HepG2 (cell line): ENCODE results near the gene POC1B. TPM values are rescaled to one million over a fixed set of nuclear protein-coding genes. Genes with fewer than 3 reads are reported as not detected.
A peak's percentile ranks its signal among the peaks of the same experiment; 100 is the strongest.

Experiments used
- ARHGAP35 ChIP-seq: sonication (generic); formaldehyde crosslinking; IDR thresholded peaks from 2 replicates; pipeline ENCODE4 v1.9.0; 2022; ENCODE audit warnings: mild to moderate bottlenecking, inconsistent platforms, moderate library complexity, missing genetic modification reagents, borderline replicate concordance
- FOXA1 ChIP-seq, 2 experiments: fragments of 450-650 bp in 1 of 2; sonication (generic) in 1 of 2; formaldehyde crosslinking in 1 of 2; IDR thresholded peaks; 2 replicates each; pipeline versions ENCODE4 v1.4.0 to v1.6.1; 2016 to 2020; ENCODE audit warnings: missing genetic modification reagents in 1 of 2
- FOXP1 ChIP-seq, 2 experiments: fragments of 450-650 bp in 1 of 2; IDR thresholded peaks; 2 replicates each; pipeline ENCODE4 v1.6.1; 2017 to 2018; ENCODE audit warnings: antibody characterized with exemption in 1 of 2
- HNF4G ChIP-seq, 2 experiments: sonication (generic) in 1 of 2; formaldehyde crosslinking in 1 of 2; IDR thresholded peaks; 2 replicates each; pipeline versions ENCODE4 v1.4.0 to v1.6.1; 2011 to 2020; ENCODE audit warnings: borderline replicate concordance in 2 of 2, low read depth in 2 of 2, mild to moderate bottlenecking in 2 of 2, low read length in 1 of 2, missing genetic modification reagents in 1 of 2, moderate library complexity in 1 of 2
- MIXL1 ChIP-seq: IDR thresholded peaks from 2 replicates; pipeline ENCODE4 v1.6.1; 2016
- MTF1 ChIP-seq: sonication (generic); formaldehyde crosslinking; IDR thresholded peaks from 2 replicates; pipeline ENCODE4 v1.5.0; 2020; ENCODE audit warnings: missing genetic modification reagents
- NFKBIZ ChIP-seq: IDR thresholded peaks from 2 replicates; pipeline ENCODE4 v1.6.1; 2018; ENCODE audit warnings: missing genetic modification reagents, missing compliant biosample characterization
- SMARCC2 ChIP-seq: fragments of 450-650 bp; IDR thresholded peaks from 2 replicates; pipeline ENCODE4 v1.6.1; 2017; ENCODE audit warnings: antibody characterized with exemption, mild to moderate bottlenecking
- SNAI1 ChIP-seq: sonication (generic); formaldehyde crosslinking; IDR thresholded peaks from 2 replicates; pipeline ENCODE4 v1.5.0; 2020; ENCODE audit warnings: mild to moderate bottlenecking, missing genetic modification reagents, borderline replicate concordance
- SP5 ChIP-seq: IDR thresholded peaks from 2 replicates; pipeline ENCODE4 v1.6.1; 2016; ENCODE audit warnings: low read depth, borderline replicate concordance
- ZFP1 ChIP-seq: IDR thresholded peaks from 2 replicates; pipeline ENCODE4 v1.6.1; 2016
- ZIK1 ChIP-seq: sonication (generic); formaldehyde crosslinking; IDR thresholded peaks from 2 replicates; pipeline ENCODE4 v1.5.0; 2020; ENCODE audit warnings: mild to moderate bottlenecking, low read depth, missing genetic modification reagents, borderline replicate concordance
- ZNF333 ChIP-seq: sonication (generic); formaldehyde crosslinking; IDR thresholded peaks from 2 replicates; pipeline ENCODE4 v1.4.0; 2020; ENCODE audit warnings: mild to moderate bottlenecking, missing genetic modification reagents, borderline replicate concordance
- ZNF354B ChIP-seq: sonication (generic); formaldehyde crosslinking; IDR thresholded peaks from 2 replicates; pipeline ENCODE4 v1.8.0; 2022; ENCODE audit warnings: mild to moderate bottlenecking, missing genetic modification reagents
- ZNF879 ChIP-seq: sonication (generic); formaldehyde crosslinking; IDR thresholded peaks from 2 replicates; pipeline ENCODE4 v1.8.1; 2023; ENCODE audit warnings: missing genetic modification reagents
- polyA plus RNA-seq, 8 experiments: library from polyadenylated mRNA; depleted of rRNA in 3 of 8; stranded (reverse) in 7 of 8; unstranded in 1 of 8; fragments of >200 nt; fragmentation: Illumina TruSeq in 4 of 8; extraction: Trizol in 4 of 8; gene quantifications; 2 replicates each; pipeline versions ENCODE4 v1.2.1 to v1.2.3, GENCODE V29; 2011 to 2016; ENCODE audit warnings: low read depth in 4 of 8, missing spikeins in 1 of 8, mixed read lengths in 1 of 8; ENCODE audit not compliant: insufficient read depth in 1 of 8
- total RNA-seq, 5 experiments: library from RNA; depleted of rRNA; stranded (reverse); fragments of >200 nt; fragmentation: Illumina TruSeq; extraction: Trizol; gene quantifications; 2 replicates each; pipeline ENCODE4 v1.2.3, GENCODE V29; 2016; ENCODE audit warnings: low read depth in 1 of 5
- TF ChIP-seq, protein P1 (sequence below): IDR thresholded peaks from 2 replicates; pipeline ENCODE4 v1.6.1; 2012; ENCODE audit warnings: low read depth, low read length, improper control_type of control experiment
- TF ChIP-seq, protein P2 (sequence below): sonication (generic); formaldehyde crosslinking; conservative IDR thresholded peaks from 2 replicates; pipeline ENCODE4 v1.8.0; 2022; ENCODE audit warnings: mild to moderate bottlenecking, moderate library complexity, missing genetic modification reagents
- TF ChIP-seq, protein P3 (sequence below): sonication (generic); formaldehyde crosslinking; IDR thresholded peaks from 2 replicates; pipeline ENCODE4 v1.4.0; 2020; ENCODE audit warnings: missing genetic modification reagents, mild to moderate bottlenecking, borderline replicate concordance
- TF ChIP-seq, protein P4 (sequence below): sonication (generic); formaldehyde crosslinking; IDR thresholded peaks from 2 replicates; pipeline ENCODE4 v1.5.1; 2020; ENCODE audit warnings: mild to moderate bottlenecking, moderate library complexity, missing genetic modification reagents
- TF ChIP-seq, protein P5 (sequence below): IDR thresholded peaks from 2 replicates; pipeline ENCODE4 v1.6.1; 2016; ENCODE audit warnings: missing genetic modification reagents, missing compliant biosample characterization
- TF ChIP-seq, protein P6 (sequence below): sonication (generic); formaldehyde crosslinking; IDR thresholded peaks from 2 replicates; pipeline ENCODE4 v1.5.0; 2020; ENCODE audit warnings: missing genetic modification reagents

Gene POC1B
- total and polyA plus RNA-seq, 2 of the 13 experiments (the other 11 are each of a cell fraction or from before 2014, with no cell fraction given), result 9.3 to 11.0 TPM

DNA sequence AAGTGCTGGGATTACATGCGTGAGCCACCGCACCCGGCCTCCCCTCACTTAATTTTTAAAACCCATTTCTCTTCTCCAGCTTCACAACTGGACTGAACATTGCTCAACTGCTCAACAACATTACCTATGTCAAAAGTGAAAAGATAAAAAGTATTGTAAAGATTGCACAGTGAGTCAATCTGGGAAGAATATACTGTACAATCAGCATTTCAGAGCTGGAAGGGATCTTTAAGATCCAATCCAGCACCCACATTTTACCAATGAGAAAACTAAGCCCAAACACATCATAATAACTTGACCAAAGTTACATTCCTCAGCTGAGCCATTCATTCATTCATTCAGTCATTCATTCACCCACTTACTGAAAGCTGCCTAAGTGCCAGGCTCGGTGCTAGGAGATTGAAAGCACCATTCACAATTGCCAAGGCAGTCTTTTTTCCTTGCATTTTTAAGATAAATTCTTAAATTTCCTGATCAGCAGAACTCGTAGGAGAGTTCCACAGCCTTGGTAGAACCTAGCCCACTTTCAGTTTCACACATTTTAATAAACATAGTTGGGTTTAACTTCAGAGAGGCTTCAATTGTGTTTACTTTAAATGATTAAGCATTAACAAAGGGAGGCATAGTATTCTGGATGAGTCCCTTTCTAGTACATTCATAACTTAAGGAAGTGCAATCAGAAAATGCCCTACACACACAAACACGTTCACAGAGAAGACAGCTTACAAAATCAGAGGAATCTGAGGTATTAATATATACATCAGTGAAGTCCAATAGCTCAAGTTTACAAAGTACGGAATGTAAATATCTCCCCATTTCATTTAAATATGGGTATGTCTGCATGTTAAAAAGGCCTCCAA is 4.3 kb downstream of the POC1B start (continued):
- TF ChIP-seq MTF1 (CRISPR knock-in tag), result no peak
- TF ChIP-seq, protein P1, sequence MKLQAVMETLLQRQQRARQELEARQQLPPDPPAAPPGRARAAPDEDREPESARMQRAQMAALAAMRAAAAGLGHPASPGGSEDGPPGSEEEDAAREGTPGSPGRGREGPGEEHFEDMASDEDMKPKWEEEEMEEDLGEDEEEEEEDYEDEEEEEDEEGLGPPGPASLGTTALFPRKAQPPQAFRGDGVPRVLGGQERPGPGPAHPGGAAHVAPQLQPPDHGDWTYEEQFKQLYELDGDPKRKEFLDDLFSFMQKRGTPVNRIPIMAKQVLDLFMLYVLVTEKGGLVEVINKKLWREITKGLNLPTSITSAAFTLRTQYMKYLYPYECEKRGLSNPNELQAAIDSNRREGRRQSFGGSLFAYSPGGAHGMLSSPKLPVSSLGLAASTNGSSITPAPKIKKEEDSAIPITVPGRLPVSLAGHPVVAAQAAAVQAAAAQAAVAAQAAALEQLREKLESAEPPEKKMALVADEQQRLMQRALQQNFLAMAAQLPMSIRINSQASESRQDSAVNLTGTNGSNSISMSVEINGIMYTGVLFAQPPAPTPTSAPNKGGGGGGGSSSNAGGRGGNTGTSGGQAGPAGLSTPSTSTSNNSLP, result peak; percentile 79
- TF ChIP-seq MIXL1 (CRISPR knock-in tag), result 0 out of 2 replicates have a peak, but pooled peaks have one; percentile 15
- no peak for TF ChIP-seq ZNF354B (CRISPR knock-in tag)
- no peak for TF ChIP-seq ZIK1 (CRISPR knock-in tag)
- no peak for TF ChIP-seq ARHGAP35 (CRISPR knock-in tag)
- no peak for TF ChIP-seq FOXP1 (IDR thresholded peaks at IDR 0.05)
- no peak for TF ChIP-seq FOXP1 (CRISPR knock-in tag; IDR thresholded peaks at IDR 0.05)
- TF ChIP-seq, protein P2, sequence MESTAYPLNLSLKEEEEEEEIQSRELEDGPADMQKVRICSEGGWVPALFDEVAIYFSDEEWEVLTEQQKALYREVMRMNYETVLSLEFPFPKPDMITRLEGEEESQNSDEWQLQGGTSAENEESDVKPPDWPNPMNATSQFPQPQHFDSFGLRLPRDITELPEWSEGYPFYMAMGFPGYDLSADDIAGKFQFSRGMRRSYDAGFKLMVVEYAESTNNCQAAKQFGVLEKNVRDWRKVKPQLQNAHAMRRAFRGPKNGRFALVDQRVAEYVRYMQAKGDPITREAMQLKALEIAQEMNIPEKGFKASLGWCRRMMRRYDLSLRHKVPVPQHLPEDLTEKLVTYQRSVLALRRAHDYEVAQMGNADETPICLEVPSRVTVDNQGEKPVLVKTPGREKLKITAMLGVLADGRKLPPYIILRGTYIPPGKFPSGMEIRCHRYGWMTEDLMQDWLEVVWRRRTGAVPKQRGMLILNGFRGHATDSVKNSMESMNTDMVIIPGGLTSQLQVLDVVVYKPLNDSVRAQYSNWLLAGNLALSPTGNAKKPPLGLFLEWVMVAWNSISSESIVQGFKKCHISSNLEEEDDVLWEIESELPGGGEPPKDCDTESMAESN (CRISPR knock-in tag), result no peak
- no peak for TF ChIP-seq ZFP1
- peak; percentile 89 for TF ChIP-seq FOXA1 (IDR thresholded peaks at IDR 0.05)
- peak; percentile 62 for TF ChIP-seq FOXA1 (CRISPR knock-in tag; IDR thresholded peaks at IDR 0.05)
- TF ChIP-seq, protein P3, sequence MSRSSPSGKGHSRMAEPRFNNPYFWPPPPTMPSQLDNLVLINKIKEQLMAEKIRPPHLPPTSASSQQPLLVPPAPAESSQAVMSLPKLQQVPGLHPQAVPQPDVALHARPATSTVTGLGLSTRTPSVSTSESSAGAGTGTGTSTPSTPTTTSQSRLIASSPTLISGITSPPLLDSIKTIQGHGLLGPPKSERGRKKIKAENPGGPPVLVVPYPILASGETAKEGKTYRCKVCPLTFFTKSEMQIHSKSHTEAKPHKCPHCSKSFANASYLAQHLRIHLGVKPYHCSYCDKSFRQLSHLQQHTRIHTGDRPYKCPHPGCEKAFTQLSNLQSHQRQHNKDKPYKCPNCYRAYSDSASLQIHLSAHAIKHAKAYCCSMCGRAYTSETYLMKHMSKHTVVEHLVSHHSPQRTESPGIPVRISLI, result no peak
- TF ChIP-seq ZNF879, result no peak
- no peak for TF ChIP-seq SMARCC2
- TF ChIP-seq SP5, result no peak
- TF ChIP-seq, protein P4, sequence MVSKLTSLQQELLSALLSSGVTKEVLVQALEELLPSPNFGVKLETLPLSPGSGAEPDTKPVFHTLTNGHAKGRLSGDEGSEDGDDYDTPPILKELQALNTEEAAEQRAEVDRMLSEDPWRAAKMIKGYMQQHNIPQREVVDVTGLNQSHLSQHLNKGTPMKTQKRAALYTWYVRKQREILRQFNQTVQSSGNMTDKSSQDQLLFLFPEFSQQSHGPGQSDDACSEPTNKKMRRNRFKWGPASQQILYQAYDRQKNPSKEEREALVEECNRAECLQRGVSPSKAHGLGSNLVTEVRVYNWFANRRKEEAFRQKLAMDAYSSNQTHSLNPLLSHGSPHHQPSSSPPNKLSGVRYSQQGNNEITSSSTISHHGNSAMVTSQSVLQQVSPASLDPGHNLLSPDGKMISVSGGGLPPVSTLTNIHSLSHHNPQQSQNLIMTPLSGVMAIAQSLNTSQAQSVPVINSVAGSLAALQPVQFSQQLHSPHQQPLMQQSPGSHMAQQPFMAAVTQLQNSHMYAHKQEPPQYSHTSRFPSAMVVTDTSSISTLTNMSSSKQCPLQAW (CRISPR knock-in tag), result no peak
- TF ChIP-seq SNAI1, result no peak
- TF ChIP-seq, protein P5, sequence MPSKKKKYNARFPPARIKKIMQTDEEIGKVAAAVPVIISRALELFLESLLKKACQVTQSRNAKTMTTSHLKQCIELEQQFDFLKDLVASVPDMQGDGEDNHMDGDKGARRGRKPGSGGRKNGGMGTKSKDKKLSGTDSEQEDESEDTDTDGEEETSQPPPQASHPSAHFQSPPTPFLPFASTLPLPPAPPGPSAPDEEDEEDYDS, result no peak
- TF ChIP-seq ZNF333 (CRISPR knock-in tag), result no peak
- no peak for TF ChIP-seq NFKBIZ (CRISPR knock-in tag)
- TF ChIP-seq, protein P6, sequence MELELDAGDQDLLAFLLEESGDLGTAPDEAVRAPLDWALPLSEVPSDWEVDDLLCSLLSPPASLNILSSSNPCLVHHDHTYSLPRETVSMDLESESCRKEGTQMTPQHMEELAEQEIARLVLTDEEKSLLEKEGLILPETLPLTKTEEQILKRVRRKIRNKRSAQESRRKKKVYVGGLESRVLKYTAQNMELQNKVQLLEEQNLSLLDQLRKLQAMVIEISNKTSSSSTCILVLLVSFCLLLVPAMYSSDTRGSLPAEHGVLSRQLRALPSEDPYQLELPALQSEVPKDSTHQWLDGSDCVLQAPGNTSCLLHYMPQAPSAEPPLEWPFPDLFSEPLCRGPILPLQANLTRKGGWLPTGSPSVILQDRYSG (CRISPR knock-in tag), result no peak
- TF ChIP-seq HNF4G (IDR thresholded peaks at IDR 0.05; ENCODE audit: borderline replicate concordance, low read depth, low read length), result no peak
- TF ChIP-seq HNF4G (CRISPR knock-in tag; IDR thresholded peaks at IDR 0.05; ENCODE audit: borderline replicate concordance, low read depth), result no peak
